ENCODE measurements around the gene R3HDM2.
A peak's percentile ranks its signal among the peaks of the same experiment; 100 is the strongest.

R3HDM2 gene

GRCh38 chr12:57435293-57435692 lies 4.5 kb upstream of the R3HDM2 start:
- no peak overlapping the region for H4K91ac ChIP-seq (ENCODE audit: low read depth, low read length, poor library complexity)
- no peak overlapping the region for H4K8ac ChIP-seq (ENCODE audit: low read depth, low read length)
- no peaks in the 10 kb centered on the region for H3K4me1 ChIP-seq (ENCODE audit: control insufficient read depth in 2 of 2, insufficient read depth in 1 of 2, low read depth in 1 of 2, low read length in 2 of 2)
- H3K23ac ChIP-seq (ENCODE audit: low read depth, low read length, poor library complexity) = no peak overlapping the region
- no peak overlapping the region for H3K14ac ChIP-seq (ENCODE audit: low read length)
- no CpG with 5 or more reads among the region's 4 CpGs for WGBS, 2 donors (ENCODE audit: extremely low coverage in 2 of 2, insufficient read length in 2 of 2, insufficient replicate concordance in 1 of 2)
- H3K36me3 ChIP-seq (replicated peaks in 1 of 2; ENCODE audit: control insufficient read depth in 2 of 2, insufficient read depth in 2 of 2, low read length in 2 of 2) = no peaks in the 10 kb centered on the region
- H2BK15ac ChIP-seq (ENCODE audit: low read length) = no peak overlapping the region
- H2BK120ac ChIP-seq (ENCODE audit: low read depth, low read length) = no peak overlapping the region
- H3K9me3 ChIP-seq (replicated peaks in 1 of 2; ENCODE audit: control insufficient read depth in 2 of 2, insufficient read depth in 1 of 2, low read depth in 1 of 2, low read length in 2 of 2) = no peaks in the 10 kb centered on the region
- H2BK5ac ChIP-seq (ENCODE audit: low read length) = no peak overlapping the region
- H3K9ac ChIP-seq (ENCODE audit: low read depth, low read length, poor library complexity) = no peak overlapping the region
- DNase-seq (ENCODE audit: low spot score) = no peak
- H2AK5ac ChIP-seq (ENCODE audit: low read depth, low read length) = no peak overlapping the region
- H3K27ac ChIP-seq (replicated peaks; ENCODE audit: low read length) = no peak overlapping the region
- no peak overlapping the region for H2BK12ac ChIP-seq (ENCODE audit: low read length)
- H3K79me1 ChIP-seq (ENCODE audit: low read depth, low read length) = no peaks in the 10 kb centered on the region
- no peak overlapping the region for H3K4ac ChIP-seq (ENCODE audit: low read length)
- peak overlapping the region; percentile 20 for H2AFZ ChIP-seq (ENCODE audit: low read length)
- H3K4me3 ChIP-seq (ENCODE audit: low read length in 2 of 2) = no peak overlapping the region
- H3K27me3 ChIP-seq (ENCODE audit: control insufficient read depth in 3 of 3, insufficient read depth in 3 of 3, low read depth in 1 of 3, low read length in 3 of 3) = no peaks in the 10 kb centered on the region
- no peak overlapping the region for H3K4me2 ChIP-seq (ENCODE audit: insufficient read depth, low read length, poor library complexity, severe bottlenecking)
- no peak overlapping the region for H3K18ac ChIP-seq (ENCODE audit: low read length)

- Histone ChIP-seq H3K18ac (ENCODE audit: low read length) (no peak within 1 kb of the TSS), H3K36me3 (replicated peaks in 1 of 2; ENCODE audit: control insufficient read depth in 2 of 2, insufficient read depth in 2 of 2, low read length in 2 of 2) (no peaks in the 10 kb centered on the region), H2AFZ (ENCODE audit: low read length) (peak within 1 kb of the TSS; percentile 20), H2BK120ac (ENCODE audit: low read depth, low read length) (no peak within 1 kb of the TSS), H3K79me1 (ENCODE audit: low read depth, low read length) (no peaks in the 10 kb centered on the region), H3K27me3 (ENCODE audit: control insufficient read depth in 3 of 3, insufficient read depth in 3 of 3, low read depth in 1 of 3, low read length in 3 of 3) (no peaks in the 10 kb centered on the region), H4K8ac (ENCODE audit: low read depth, low read length) (no peak within 1 kb of the TSS), H3K9me3 (replicated peaks in 1 of 2; ENCODE audit: control insufficient read depth in 2 of 2, insufficient read depth in 1 of 2, low read depth in 1 of 2, low read length in 2 of 2) (no peaks in the 10 kb centered on the region), H3K4ac (ENCODE audit: low read length) (no peak within 1 kb of the TSS), H3K9ac (ENCODE audit: low read depth, low read length, poor library complexity) (no peak within 1 kb of the TSS), H2AK5ac (ENCODE audit: low read depth, low read length) (peak within 1 kb of the TSS; percentile 15), H4K91ac (ENCODE audit: low read depth, low read length, poor library complexity) (no peak within 1 kb of the TSS), H2BK12ac (ENCODE audit: low read length) (no peak within 1 kb of the TSS), H3K23ac (ENCODE audit: low read depth, low read length, poor library complexity) (peak within 1 kb of the TSS; percentile 3), H3K4me1 (ENCODE audit: control insufficient read depth in 2 of 2, insufficient read depth in 1 of 2, low read depth in 1 of 2, low read length in 2 of 2) (no peaks in the 10 kb centered on the region), H3K27ac (replicated peaks; ENCODE audit: low read length) (no peak within 1 kb of the TSS), H2BK15ac (ENCODE audit: low read length) (no peak within 1 kb of the TSS), H3K4me3 (ENCODE audit: low read length in 2 of 2) (no peak within 1 kb of the TSS), H3K4me2 (ENCODE audit: insufficient read depth, low read length, poor library complexity, severe bottlenecking) (no peak within 1 kb of the TSS), H3K14ac (ENCODE audit: low read length) (no peak within 1 kb of the TSS), H2BK5ac (ENCODE audit: low read length) (no peak within 1 kb of the TSS)
- DNase-seq (ENCODE audit: low spot score) = no peak
- no CpG with 5 or more reads among the region's 8 CpGs for WGBS, 2 donors (ENCODE audit: extremely low coverage in 2 of 2, insufficient read length in 2 of 2, insufficient replicate concordance in 1 of 2)
Measured at GRCh38 chr12:57434517-57435223, 3.8 kb upstream of the R3HDM2 start, which contains the start of gene INHBC. TSS of gene INHBC (plus strand) at chr12:57434784. CDS start at chr12:57434887, 103 bp downstream.

- no peak overlapping the region for H3K18ac ChIP-seq (ENCODE audit: low read length)
- no peak overlapping the region for H3K4me2 ChIP-seq (ENCODE audit: insufficient read depth, low read length, poor library complexity, severe bottlenecking)
- no peaks in the 10 kb centered on the region for H3K27me3 ChIP-seq (ENCODE audit: control insufficient read depth in 3 of 3, insufficient read depth in 3 of 3, low read depth in 1 of 3, low read length in 3 of 3)
- H2AFZ ChIP-seq (ENCODE audit: low read length) = no peak overlapping the region
- no peak overlapping the region for H3K9ac ChIP-seq (ENCODE audit: low read depth, low read length, poor library complexity)
- no peaks in the 10 kb centered on the region for H3K9me3 ChIP-seq (replicated peaks in 1 of 2; ENCODE audit: control insufficient read depth in 2 of 2, insufficient read depth in 1 of 2, low read depth in 1 of 2, low read length in 2 of 2)
- no peak overlapping the region for H2BK5ac ChIP-seq (ENCODE audit: low read length)
- WGBS, 2 donors (ENCODE audit: extremely low coverage in 2 of 2, insufficient read length in 2 of 2, insufficient replicate concordance in 1 of 2) = no CpG with 5 or more reads among the region's 3 CpGs
- H3K4me3 ChIP-seq (ENCODE audit: low read length in 2 of 2) = no peak overlapping the region
- no peaks in the 10 kb centered on the region for H3K79me1 ChIP-seq (ENCODE audit: low read depth, low read length)
- H3K4me1 ChIP-seq (ENCODE audit: control insufficient read depth in 2 of 2, insufficient read depth in 1 of 2, low read depth in 1 of 2, low read length in 2 of 2) = peaks cover 0 to 3% of the 10 kb centered on the region in 2 donors
- no peak overlapping the region for H2BK120ac ChIP-seq (ENCODE audit: low read depth, low read length)
- H2AK5ac ChIP-seq (ENCODE audit: low read depth, low read length) = no peak overlapping the region
- no peak for DNase-seq (ENCODE audit: low spot score)
- H2BK12ac ChIP-seq (ENCODE audit: low read length) = no peak overlapping the region
- no peak overlapping the region for H2BK15ac ChIP-seq (ENCODE audit: low read length)
- no peak overlapping the region for H4K8ac ChIP-seq (ENCODE audit: low read depth, low read length)
- H3K4ac ChIP-seq (ENCODE audit: low read length) = no peak overlapping the region
- no peaks in the 10 kb centered on the region for H3K36me3 ChIP-seq (replicated peaks in 1 of 2; ENCODE audit: control insufficient read depth in 2 of 2, insufficient read depth in 2 of 2, low read length in 2 of 2)
- no peak overlapping the region for H4K91ac ChIP-seq (ENCODE audit: low read depth, low read length, poor library complexity)
- H3K14ac ChIP-seq (ENCODE audit: low read length) = no peak overlapping the region
- no peak overlapping the region for H3K23ac ChIP-seq (ENCODE audit: low read depth, low read length, poor library complexity)
- no peak overlapping the region for H3K27ac ChIP-seq (replicated peaks; ENCODE audit: low read length)
Measured at GRCh38 chr12:57433370-57433769, 2.5 kb upstream of the R3HDM2 start.

GRCh38 chr12:57431654-57432188 lies 878 bp upstream of the R3HDM2 start:
- H3K9ac ChIP-seq (ENCODE audit: low read depth, low read length, poor library complexity) = no peak overlapping the region
- H3K4me3 ChIP-seq (ENCODE audit: low read length in 2 of 2) = peak overlapping the region in 1 of 2 donors; percentile 57
- no peak overlapping the region for H3K27ac ChIP-seq (replicated peaks; ENCODE audit: low read length)
- H3K79me1 ChIP-seq (ENCODE audit: low read depth, low read length) = no peaks in the 10 kb centered on the region
- H2BK120ac ChIP-seq (ENCODE audit: low read depth, low read length) = no peak overlapping the region
- H3K4ac ChIP-seq (ENCODE audit: low read length) = no peak overlapping the region
- no peak for DNase-seq (ENCODE audit: low spot score)
- H3K27me3 ChIP-seq (ENCODE audit: control insufficient read depth in 3 of 3, insufficient read depth in 3 of 3, low read depth in 1 of 3, low read length in 3 of 3) = no peaks in the 10 kb centered on the region
- H3K23ac ChIP-seq (ENCODE audit: low read depth, low read length, poor library complexity) = no peak overlapping the region
- H3K4me2 ChIP-seq (ENCODE audit: insufficient read depth, low read length, poor library complexity, severe bottlenecking) = no peak overlapping the region
- no peak overlapping the region for H2BK15ac ChIP-seq (ENCODE audit: low read length)
- H2AK5ac ChIP-seq (ENCODE audit: low read depth, low read length) = no peak overlapping the region
- H3K18ac ChIP-seq (ENCODE audit: low read length) = no peak overlapping the region
- no peak overlapping the region for H2BK5ac ChIP-seq (ENCODE audit: low read length)
- H2AFZ ChIP-seq (ENCODE audit: low read length) = peak overlapping the region; percentile 80
- H4K8ac ChIP-seq (ENCODE audit: low read depth, low read length) = no peak overlapping the region
- peaks cover 0 to 3% of the 10 kb centered on the region in 2 donors for H3K4me1 ChIP-seq (ENCODE audit: control insufficient read depth in 2 of 2, insufficient read depth in 1 of 2, low read depth in 1 of 2, low read length in 2 of 2)
- no peaks in the 10 kb centered on the region for H3K36me3 ChIP-seq (replicated peaks in 1 of 2; ENCODE audit: control insufficient read depth in 2 of 2, insufficient read depth in 2 of 2, low read length in 2 of 2)
- no CpG with 5 or more reads among the region's 11 CpGs for WGBS, 2 donors (ENCODE audit: extremely low coverage in 2 of 2, insufficient read length in 2 of 2, insufficient replicate concordance in 1 of 2)
- no peak overlapping the region for H4K91ac ChIP-seq (ENCODE audit: low read depth, low read length, poor library complexity)
- no peak overlapping the region for H3K14ac ChIP-seq (ENCODE audit: low read length)
- no peak overlapping the region for H2BK12ac ChIP-seq (ENCODE audit: low read length)
- H3K9me3 ChIP-seq (replicated peaks in 1 of 2; ENCODE audit: control insufficient read depth in 2 of 2, insufficient read depth in 1 of 2, low read depth in 1 of 2, low read length in 2 of 2) = no peaks in the 10 kb centered on the region
